ENCODE measurements around the gene APBA1. TPM values are rescaled to one million over a fixed set of nuclear protein-coding genes. Genes with fewer than 3 reads are reported as not detected.

Gene APBA1
- polyA plus RNA-seq, 1 experiment: 4.6 TPM

DNA sequence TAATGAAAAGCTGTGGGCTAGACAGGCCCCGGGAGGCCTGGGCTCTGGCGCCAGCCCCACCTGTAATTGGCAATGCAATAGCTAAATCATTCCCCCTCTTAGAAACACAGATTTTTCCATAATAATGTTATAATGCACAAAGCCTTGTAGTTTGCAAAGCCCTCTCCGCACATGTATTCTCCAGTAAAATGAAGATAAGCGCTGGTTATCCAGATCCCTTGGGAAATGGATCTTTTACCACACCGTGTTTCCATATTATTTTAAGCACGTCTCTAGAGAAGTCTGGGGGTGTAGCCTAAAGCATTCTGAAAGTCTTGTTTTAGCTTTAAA is 1.1 kb upstream of the APBA1 start:
- POLR2A ChIA-PET: no interaction called here
- no peak for TF ChIP-seq CTCF (IDR thresholded peaks at IDR 0.05; ENCODE audit: insufficient read depth, low read depth, low read length)
- no peaks in the 10 kb centered on the region for H3K27me3 ChIP-seq (ENCODE audit: control insufficient read depth, insufficient read depth, low read length)
- H3K4me3 ChIP-seq (ENCODE audit: low read depth, low read length): peak overlapping the region; percentile 84
- DNase-seq (ENCODE audit: low read depth): no peak
- CTCF ChIA-PET: interaction anchor here (0.6 to 2.4 kb wide), 28 partner anchors 8 to 888 kb away, joined by 3 to 21 read pairs (median 3); no protein-coding TSS in a partner anchor
- no peaks in the 10 kb centered on the region for H3K36me3 ChIP-seq (ENCODE audit: control insufficient read depth, insufficient read depth, low read length)

DNA sequence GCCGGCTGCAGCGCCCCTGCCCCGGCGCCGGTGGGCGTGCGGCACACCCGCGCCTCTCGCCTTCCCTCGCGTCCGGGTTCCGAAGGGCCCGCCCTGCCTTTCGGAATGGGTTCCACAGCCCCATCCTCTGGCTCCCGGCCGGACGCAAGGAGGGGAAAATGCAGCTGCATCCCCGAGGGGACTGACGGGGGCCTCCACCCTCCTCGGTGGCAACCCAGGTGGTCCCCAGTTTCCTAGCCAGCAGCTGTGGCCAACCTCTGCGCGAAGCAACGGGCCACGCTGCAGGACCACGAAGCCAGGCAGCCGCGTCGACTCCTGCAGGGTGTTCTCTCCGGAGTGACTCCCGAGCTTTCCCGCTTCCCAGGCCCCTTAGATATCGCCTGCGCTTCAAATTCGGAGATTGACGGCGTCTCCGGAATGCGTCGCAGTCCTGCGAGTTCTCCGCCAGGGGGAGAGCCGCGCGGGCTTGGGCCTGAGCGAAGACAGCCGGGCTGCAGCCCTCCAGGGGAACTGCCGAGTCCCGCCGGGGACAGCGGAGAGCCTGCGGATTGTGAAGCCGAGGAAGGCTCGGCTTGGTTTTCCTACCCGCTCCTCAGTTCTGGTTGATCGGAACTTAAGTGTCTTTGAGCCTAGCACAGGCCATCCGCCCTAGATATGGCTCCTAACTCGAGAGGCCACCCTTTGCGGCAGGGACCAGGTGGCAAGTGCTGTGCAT is 582 bp upstream of the APBA1 start:
- DNase-seq (ENCODE audit: low read depth): no peak
- Histone ChIP-seq H3K27me3 (ENCODE audit: control insufficient read depth, insufficient read depth, low read length) (no peaks in the 10 kb centered on the region), H3K4me3 (ENCODE audit: low read depth, low read length) (peak overlapping the region; percentile 84), H3K36me3 (ENCODE audit: control insufficient read depth, insufficient read depth, low read length) (no peaks in the 10 kb centered on the region)
- CTCF ChIA-PET: interaction anchor here (0.6 to 2.4 kb wide), 39 partner anchors 8 to 554 kb away, joined by 3 to 21 read pairs (median 3); no protein-coding TSS in a partner anchor
- POLR2A ChIA-PET: no interaction called here
- peak; percentile 91 for TF ChIP-seq CTCF (IDR thresholded peaks at IDR 0.05; ENCODE audit: insufficient read depth, low read depth, low read length)

DNA sequence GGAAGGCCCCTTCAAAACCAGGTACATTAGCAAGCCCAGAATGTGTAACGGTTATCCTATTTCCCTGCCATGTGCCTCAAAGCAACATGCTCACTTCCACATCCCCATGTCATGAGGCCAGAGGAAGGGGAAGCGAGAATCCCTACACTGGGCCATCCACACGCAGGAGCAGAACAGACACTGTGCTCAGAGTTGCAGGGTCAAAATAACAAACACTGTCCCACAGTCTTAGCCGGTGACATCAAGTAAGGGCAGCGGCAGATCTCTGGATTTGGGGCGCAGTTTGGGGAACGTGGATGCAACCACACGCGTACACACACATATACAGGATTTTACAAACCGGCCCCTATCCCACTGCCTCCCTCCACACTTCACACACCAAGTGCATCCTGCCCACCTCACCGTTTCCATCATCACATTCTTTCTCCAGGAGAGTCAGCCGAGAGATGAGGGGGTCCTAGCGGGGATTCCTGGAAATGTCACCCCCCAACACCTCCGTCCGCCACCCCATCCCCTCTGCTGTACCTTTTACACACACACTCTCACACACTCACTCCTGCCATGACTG is 776 bp downstream of the APBA1 start:
- no peaks in the 10 kb centered on the region for H3K36me3 ChIP-seq (ENCODE audit: control insufficient read depth, insufficient read depth, low read length)
- ChIA-PET POLR2A (no interaction called here), CTCF (interaction anchor here (0.6 to 2.4 kb wide), 8 partner anchors 11 to 556 kb away, joined by 3 to 21 read pairs (median 4); no protein-coding TSS in a partner anchor)
- no peaks in the 10 kb centered on the region for H3K27me3 ChIP-seq (ENCODE audit: control insufficient read depth, insufficient read depth, low read length)
- DNase-seq (ENCODE audit: low read depth): no peak
- peak overlapping the region; percentile 84 for H3K4me3 ChIP-seq (ENCODE audit: low read depth, low read length)
- TF ChIP-seq CTCF (IDR thresholded peaks at IDR 0.05; ENCODE audit: insufficient read depth, low read depth, low read length): no peak

DNA sequence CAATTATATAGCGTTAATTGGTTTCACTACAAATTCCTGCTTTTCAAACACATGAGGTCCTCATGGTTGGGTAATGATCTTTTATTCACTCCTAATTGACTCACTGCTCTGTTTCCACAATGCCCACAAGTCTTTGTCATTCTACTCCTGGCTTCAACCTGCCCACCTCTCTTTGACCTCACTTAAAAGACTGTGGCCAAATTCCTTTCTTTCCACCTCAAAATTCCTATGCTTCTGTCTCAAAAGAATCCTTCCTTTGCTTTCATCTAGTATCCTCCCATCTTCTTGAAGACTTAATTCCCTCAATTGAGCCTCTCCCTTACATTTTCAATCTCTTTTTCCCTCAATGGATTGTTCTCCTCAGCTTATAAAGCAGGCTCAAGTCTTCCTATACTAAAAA is 4.9 kb downstream of the APBA1 start:
- Histone ChIP-seq H3K27me3 (ENCODE audit: control insufficient read depth, insufficient read depth, low read length) (no peaks in the 10 kb centered on the region), H3K4me3 (ENCODE audit: low read depth, low read length) (no peak overlapping the region), H3K36me3 (ENCODE audit: control insufficient read depth, insufficient read depth, low read length) (no peaks in the 10 kb centered on the region)
- ChIA-PET CTCF (interaction anchor here (1.0 kb wide), 1 partner anchor 78 kb away, joined by 3 read pairs; no protein-coding TSS in a partner anchor), POLR2A (no interaction called here)
- no peak for TF ChIP-seq CTCF (IDR thresholded peaks at IDR 0.05; ENCODE audit: insufficient read depth, low read depth, low read length)
- DNase-seq (ENCODE audit: low read depth): no peak

DNA sequence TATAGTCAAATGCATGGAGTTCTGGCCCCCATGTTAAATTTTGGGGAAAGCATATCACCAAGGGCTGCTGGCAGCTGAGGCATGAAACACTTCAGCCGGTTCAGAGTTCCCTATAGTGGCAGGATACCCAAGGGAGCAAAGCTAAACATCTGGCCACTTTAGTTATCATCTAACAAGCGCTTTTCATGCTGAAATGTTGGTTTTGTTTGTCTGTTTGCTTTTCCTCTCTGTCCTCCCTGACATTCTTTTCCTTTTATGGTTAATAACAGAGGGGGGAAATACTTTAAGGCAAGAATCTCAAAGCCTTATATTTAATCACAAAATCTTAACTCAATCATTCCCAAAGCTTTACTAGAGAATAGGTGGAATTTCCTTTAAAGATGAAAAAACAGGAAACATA is 11.9 kb downstream of the APBA1 start:
- no peak for TF ChIP-seq CTCF (IDR thresholded peaks at IDR 0.05; ENCODE audit: insufficient read depth, low read depth, low read length)
- Histone ChIP-seq H3K27me3 (ENCODE audit: control insufficient read depth, insufficient read depth, low read length) (no peaks in the 10 kb centered on the region), H3K36me3 (ENCODE audit: control insufficient read depth, insufficient read depth, low read length) (no peaks in the 10 kb centered on the region; the same call in 1 of the 2 replicates), H3K4me3 (ENCODE audit: low read depth, low read length) (no peak overlapping the region)
- DNase-seq (ENCODE audit: low read depth): no peak
- POLR2A ChIA-PET: no interaction called here
- CTCF ChIA-PET: interaction anchor here (1.2 to 4.0 kb wide), 2 partner anchors 12 to 17 kb away, joined by 3 to 21 read pairs; partner anchors contain the start of gene APBA1

All from BJ (cell line).